Endothelial cell of umbilical vein (primary cell): ENCODE data around the gene CPB2. TPM values are rescaled to one million over a fixed set of nuclear protein-coding genes. Genes with fewer than 3 reads are reported as not detected.

ENCODE experiments used
- BruUV-seq: library from RNA; stranded (reverse); fragments of 400-500 nt; replicated peaks from 2 replicates; lab custom pipeline; 2021; lab: Mats Ljungman, UMichigan
- CTCF ChIA-PET: fragments of 300-600, 350-600 bp; sonication (Branson Sonifier 250); formaldehyde crosslinking; loops from one replicate; lab custom pipeline; 2021; ENCODE audit warnings: antibody characterized with exemption, inconsistent platforms; lab: Charles Lee
- POLR2A ChIA-PET: fragments of 300-600, 350-600 bp; sonication (Branson Sonifier 250); formaldehyde crosslinking; loops from one replicate; lab custom pipeline; 2021; ENCODE audit warnings: antibody characterized with exemption, inconsistent platforms; lab: Charles Lee
- DNase-seq: peaks from one replicate; pipeline ENCODE4 v3.0.0-alpha.2; 2011; ENCODE audit warnings: low read depth, low spot score
- FAIRE-seq: peaks from 2 replicates; lab custom pipeline; 2011; peaks lifted over from hg19 to GRCh38; lab: Jason Lieb, UNC
- H2AFZ ChIP-seq: 2 replicates; pipeline ENCODE4 v1.6.0; 2012; ENCODE audit warnings: low read depth, low read length, control low read depth, inconsistent platforms
- H3K27ac ChIP-seq: 2 replicates; pipeline ENCODE4 v1.5.1; 2011; ENCODE audit warnings: low read depth, mild to moderate bottlenecking, control low read depth, low read length, moderate library complexity; ENCODE audit not compliant: insufficient read depth
- H3K27me3 ChIP-seq, 2 experiments: 2 replicates each; pipeline versions ENCODE4 v1.6.0 to v1.6.1; 2011; ENCODE audit warnings: low read length in 2 of 2, mixed read lengths in 1 of 2; ENCODE audit not compliant: control insufficient read depth in 2 of 2, insufficient read depth in 2 of 2
- H3K36me3 ChIP-seq, 2 experiments: 2 replicates in 1 of 2; 3 replicates in 1 of 2; pipeline ENCODE4 v1.5.1; 2011; ENCODE audit warnings: low read length in 2 of 2, mild to moderate bottlenecking in 1 of 2, moderate library complexity in 1 of 2; ENCODE audit not compliant: control insufficient read depth in 2 of 2, insufficient read depth in 2 of 2; ENCODE audit errors: extremely low read depth in 1 of 2
- H3K4me1 ChIP-seq: 3 replicates; pipeline ENCODE4 v1.5.1; 2011; ENCODE audit warnings: mild to moderate bottlenecking, low read length; ENCODE audit not compliant: control insufficient read depth, insufficient read depth; ENCODE audit errors: extremely low read depth
- H3K4me2 ChIP-seq: 2 replicates; pipeline ENCODE4 v1.6.1; 2011; ENCODE audit warnings: low read length, control low read depth, mixed read lengths; ENCODE audit not compliant: insufficient read depth
- H3K4me3 ChIP-seq, 3 experiments: fragments of 200-600 bp in 1 of 3; sonication (generic), shearing (Covaris generic) in 1 of 3; replicated peaks in 1 of 3; 2 replicates each; pipeline ENCODE4 v1.5.1; 2011 to 2016; ENCODE audit warnings: control low read depth in 3 of 3, low read length in 3 of 3, mild to moderate bottlenecking in 2 of 3, inconsistent platforms in 1 of 3, low read depth in 1 of 3, moderate library complexity in 1 of 3; ENCODE audit not compliant: insufficient read depth in 1 of 3
- H3K79me2 ChIP-seq: 2 replicates; pipeline ENCODE4 v1.6.0; 2012; ENCODE audit warnings: low read length, inconsistent platforms; ENCODE audit not compliant: control insufficient read depth, insufficient read depth
- H3K9ac ChIP-seq: replicated peaks from 2 replicates; pipeline ENCODE3; 2011; ENCODE audit warnings: low read length, control low read depth; ENCODE audit not compliant: insufficient read depth; ENCODE audit errors: extremely low read depth
- H3K9me1 ChIP-seq: replicated peaks from 3 replicates; pipeline ENCODE4 v1.6.0; 2011; ENCODE audit warnings: mild to moderate bottlenecking, low read length; ENCODE audit not compliant: control insufficient read depth, insufficient read depth; ENCODE audit errors: extremely low read depth
- H3K9me3 ChIP-seq: replicated peaks from 2 replicates; pipeline ENCODE4 v1.5.1; 2012; ENCODE audit warnings: low read length, inconsistent platforms; ENCODE audit not compliant: control insufficient read depth, insufficient read depth
- H4K20me1 ChIP-seq: replicated peaks from 2 replicates; pipeline ENCODE3; 2011; ENCODE audit warnings: mild to moderate bottlenecking, low read length; ENCODE audit not compliant: control insufficient read depth, insufficient read depth; ENCODE audit errors: extremely low read depth
- CTCF ChIP-seq, 2 donors: IDR thresholded peaks; 1 replicate in 1 of 2; 2 replicates in 1 of 2; pipeline ENCODE4 v1.5.1; 2011; ENCODE audit warnings: low read length in 2 of 2, mild to moderate bottlenecking in 2 of 2, moderate library complexity in 2 of 2, control low read depth in 1 of 2, inconsistent platforms in 1 of 2, low read depth in 1 of 2; ENCODE audit not compliant: insufficient read depth in 1 of 2; ENCODE audit errors: extremely low read depth in 1 of 2
- EZH2 ChIP-seq: IDR thresholded peaks from 2 replicates; pipeline ENCODE4 v1.6.1; 2012; ENCODE audit warnings: borderline replicate concordance, low read depth, mild to moderate bottlenecking, moderate library complexity, low read length, inconsistent platforms; ENCODE audit not compliant: severe bottlenecking
- FOS ChIP-seq: IDR thresholded peaks from 2 replicates; pipeline ENCODE4 v1.6.1; 2011; ENCODE audit warnings: mild to moderate bottlenecking, low read length, moderate library complexity, borderline replicate concordance; ENCODE audit not compliant: insufficient read depth
- JUN ChIP-seq: IDR thresholded peaks from 2 replicates; pipeline ENCODE4 v1.6.1; 2011; ENCODE audit warnings: borderline replicate concordance, low read depth; ENCODE audit not compliant: insufficient read length, insufficient read depth
- POLR2AphosphoS5 ChIP-seq: IDR thresholded peaks from 2 replicates; pipeline ENCODE4 v1.6.1; 2012; ENCODE audit warnings: low read depth, mild to moderate bottlenecking, control low read depth, low read length, moderate library complexity; ENCODE audit not compliant: insufficient read depth
- dilution Hi-C: fragments of 300-500 bp; cut with MboI; formaldehyde crosslinking; loops from one replicate; pipeline ENCODE4 v1.15.0; 2019; ENCODE audit warnings: low sequenced_read_pairs; ENCODE audit not compliant: extremely low pct_ligation_motif_present
- intact Hi-C: fragments of 100-400 bp; cut with micrococcal nuclease; formaldehyde crosslinking; loops from one replicate; pipeline ENCODE4 v1.10.0; 2022
- polyA plus RNA-seq, 4 experiments: library from polyadenylated mRNA; depleted of rRNA in 3 of 4; stranded (reverse) in 3 of 4; unstranded in 1 of 4; fragments of >200 nt; gene quantifications; 2 replicates each; pipeline versions ENCODE4 v1.2.1 to v1.2.3, GENCODE V29; 2011 to 2012; ENCODE audit warnings: missing spikeins in 1 of 4
- total RNA-seq: library from RNA; stranded (reverse); gene quantifications from 2 replicates; pipeline ENCODE4 v1.2.3, GENCODE V29; 2021

The CPB2 gene
- total and polyA plus RNA-seq, 2 donors (not counting 3 experiments of a cell fraction or from before 2014, with no cell fraction given), result not detected

- no peak overlapping the region for H2AFZ ChIP-seq
- dilution Hi-C loops, result no loop called here
- H3K4me2 ChIP-seq, result no peak overlapping the region
- H3K27me3 ChIP-seq, result peaks cover 23 to 29% of the 10 kb centered on the region in 2 experiments
- ChIA-PET CTCF (no interaction called here), POLR2A (no interaction called here)
- no TSS peak for BruUV-seq
- no peaks in the 10 kb centered on the region for H4K20me1 ChIP-seq
- FAIRE-seq (no peak), DNase-seq (no peak)
- no peaks in the 10 kb centered on the region for H3K9me1 ChIP-seq
- no peak overlapping the region for H3K9ac ChIP-seq
- H3K36me3 ChIP-seq, result no peaks in the 10 kb centered on the region
- no peaks in the 10 kb centered on the region for H3K79me2 ChIP-seq
- intact Hi-C loops, result no loop called here
- no peak for TF ChIP-seq POLR2AphosphoS5
- TF ChIP-seq JUN, result no peak
- no peaks in the 10 kb centered on the region for H3K9me3 ChIP-seq
- H3K4me1 ChIP-seq, result no peaks in the 10 kb centered on the region
- H3K4me3 ChIP-seq, result no peak overlapping the region
- H3K27ac ChIP-seq, result no peak overlapping the region
These were observed 47.9 kb upstream of the CPB2 start for GRCh38 chr13:46152627-46153328.

- ChIA-PET POLR2A (no interaction called here), CTCF (interaction anchor here (0.7 to 3.8 kb wide), 6 partner anchors 10 to 205 kb away, joined by 3 to 26 read pairs (median 3); no protein-coding TSS in a partner anchor)
- no peak overlapping the region for H3K4me3 ChIP-seq
- dilution Hi-C loops (no loop called here), intact Hi-C loops (no loop called here)
- no peak for TF ChIP-seq CTCF (IDR thresholded peaks at IDR 0.05; ENCODE audit: extremely low read depth in 1 of 2, insufficient read depth in 1 of 2, low read depth in 1 of 2, low read length in 2 of 2)
- no peak for TF ChIP-seq EZH2
- TF ChIP-seq FOS, result no peak
- H3K27me3 ChIP-seq, result peaks cover 27 to 41% of the 10 kb centered on the region in 2 experiments
- no peak for DNase-seq
- no peak overlapping the region for H3K9ac ChIP-seq
- no peak overlapping the region for H3K27ac ChIP-seq
- BruUV-seq, result no TSS peak
- no peaks in the 10 kb centered on the region for H3K9me1 ChIP-seq
- no peak overlapping the region for H2AFZ ChIP-seq
- no peaks in the 10 kb centered on the region for H4K20me1 ChIP-seq
- H3K36me3 ChIP-seq, result no peaks in the 10 kb centered on the region
- H3K4me2 ChIP-seq, result no peak overlapping the region
- H3K79me2 ChIP-seq, result no peaks in the 10 kb centered on the region
- H3K9me3 ChIP-seq, result no peaks in the 10 kb centered on the region
- H3K4me1 ChIP-seq, result no peaks in the 10 kb centered on the region
- FAIRE-seq, result no peak
These were observed 45.4 kb upstream of the CPB2 start for GRCh38 chr13:46150134-46150693.
